HEK293 (cell line): ENCODE data around the gene THEM4.
A peak's percentile ranks its signal among the peaks of the same experiment; 100 is the strongest.

ENCODE experiments used
- GFI1B ChIP-seq: fragments of 450-650 bp; formaldehyde crosslinking; IDR thresholded peaks from 2 replicates; pipeline ENCODE4 v1.5.1; 2016; ENCODE audit warnings: missing biosample characterization, missing genetic modification characterization
- INSM2 ChIP-seq: fragments of 450-650 bp; formaldehyde crosslinking; IDR thresholded peaks from 2 replicates; pipeline ENCODE4 v1.5.1; 2016; ENCODE audit warnings: missing biosample characterization, missing genetic modification characterization
- OVOL3 ChIP-seq: fragments of 450-650 bp; formaldehyde crosslinking; IDR thresholded peaks from 2 replicates; pipeline ENCODE4 v1.5.1; 2016; ENCODE audit warnings: missing biosample characterization, missing genetic modification characterization
- PRDM1 ChIP-seq: fragments of 450-650 bp; formaldehyde crosslinking; IDR thresholded peaks from 2 replicates; pipeline ENCODE4; 2016; ENCODE audit warnings: missing biosample characterization, missing genetic modification characterization
- TSHZ1 ChIP-seq: fragments of 450-650 bp; formaldehyde crosslinking; IDR thresholded peaks from 2 replicates; pipeline ENCODE4 v1.5.1; 2016; ENCODE audit warnings: missing biosample characterization, missing genetic modification characterization, borderline replicate concordance
- WT1 ChIP-seq: fragments of 450-650 bp; formaldehyde crosslinking; IDR thresholded peaks from 2 replicates; pipeline ENCODE4 v1.5.1; 2016; ENCODE audit warnings: missing biosample characterization, missing genetic modification characterization
- ZBTB1 ChIP-seq: fragments of 450-650 bp; formaldehyde crosslinking; IDR thresholded peaks from 2 replicates; pipeline ENCODE4 v1.5.1; 2016; ENCODE audit warnings: missing biosample characterization, missing genetic modification characterization
- ZBTB26 ChIP-seq: fragments of 450-650 bp; formaldehyde crosslinking; optimal IDR thresholded peaks from 2 replicates; pipeline ENCODE3; 2016; ENCODE audit warnings: missing biosample characterization, mild to moderate bottlenecking, missing genetic modification characterization
- ZNF169 ChIP-seq: fragments of 450-650 bp; formaldehyde crosslinking; IDR thresholded peaks from 2 replicates; pipeline ENCODE4 v1.5.1; 2016; ENCODE audit warnings: missing biosample characterization, missing genetic modification characterization
- ZNF211 ChIP-seq: fragments of 450-650 bp; formaldehyde crosslinking; IDR thresholded peaks from 2 replicates; pipeline ENCODE4 v1.5.1; 2016; ENCODE audit warnings: low read depth, missing biosample characterization, missing genetic modification characterization
- ZNF645 ChIP-seq: fragments of 450-650 bp; formaldehyde crosslinking; IDR thresholded peaks from 2 replicates; pipeline ENCODE4; 2016; ENCODE audit warnings: missing biosample characterization, missing genetic modification characterization
- TF ChIP-seq, protein P1 (sequence below): fragments of 450-650 bp; formaldehyde crosslinking; IDR thresholded peaks from 2 replicates; pipeline ENCODE4 v1.5.1; 2016; ENCODE audit warnings: missing biosample characterization, missing genetic modification characterization
- TF ChIP-seq, protein P2 (sequence below): fragments of 450-650 bp; formaldehyde crosslinking; IDR thresholded peaks from 2 replicates; pipeline ENCODE4 v1.5.1; 2016; ENCODE audit warnings: missing biosample characterization, missing genetic modification characterization, borderline replicate concordance
- TF ChIP-seq, protein P3 (sequence below): fragments of 450-650 bp; formaldehyde crosslinking; IDR thresholded peaks from 2 replicates; pipeline ENCODE4 v1.5.1; 2016; ENCODE audit warnings: missing biosample characterization, missing genetic modification characterization
- TF ChIP-seq, protein P4 (sequence below): fragments of 450-650 bp; formaldehyde crosslinking; IDR thresholded peaks from 2 replicates; pipeline ENCODE4 v1.5.1; 2016; ENCODE audit warnings: missing biosample characterization, missing genetic modification characterization

Gene THEM4

DNA sequence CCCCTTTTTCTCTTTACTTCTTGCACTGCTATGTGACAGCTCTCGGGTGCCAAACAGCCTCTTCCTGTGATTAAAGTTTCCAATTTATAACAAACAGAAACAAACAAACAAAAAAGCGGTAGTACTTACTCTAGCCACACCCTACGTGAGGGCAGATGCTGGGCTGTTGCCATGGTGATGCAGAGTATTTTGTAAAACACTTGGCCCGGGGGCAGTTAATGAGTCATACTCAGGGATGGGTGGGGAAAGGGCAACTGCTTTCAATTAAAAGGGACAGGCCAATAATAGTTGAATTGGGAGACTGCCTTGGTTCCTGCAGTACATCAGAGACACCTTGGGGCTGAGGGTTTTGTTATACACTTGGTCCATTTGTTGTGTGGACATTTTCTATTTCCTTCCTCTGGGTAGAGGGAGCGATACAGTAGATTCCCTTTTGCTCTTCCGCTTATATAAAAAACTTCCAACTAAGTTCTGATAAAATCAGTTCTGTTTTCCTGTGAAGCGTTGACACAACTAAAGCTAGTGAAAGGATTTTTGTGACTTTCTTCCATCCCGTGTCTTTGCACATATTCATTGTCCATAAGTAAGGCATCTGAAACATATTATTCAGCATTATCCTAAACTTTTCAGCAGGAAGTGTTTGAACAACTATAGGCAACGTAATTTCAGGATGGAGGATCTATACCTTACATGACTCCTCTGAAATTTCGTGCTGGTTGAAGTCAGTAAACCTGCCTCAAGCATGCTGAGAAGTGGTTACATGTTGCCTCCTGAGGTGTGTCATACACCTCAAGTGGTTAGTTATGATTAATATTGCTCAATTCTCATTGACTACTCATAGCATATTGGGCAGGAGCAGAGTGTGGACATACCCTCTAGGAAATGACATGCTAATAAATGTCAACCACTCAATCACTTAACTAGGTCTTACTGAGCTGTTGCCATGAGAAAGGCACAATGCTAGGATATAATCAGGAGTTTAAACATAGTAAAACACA, 36.7 kb upstream of the THEM4 start (continued):
- TF ChIP-seq GFI1B (tag by site-specific recombination) (no peak), WT1 (tag by site-specific recombination) (peak; percentile 51), ZNF169 (tag by site-specific recombination) (no peak), ZBTB1 (tag by site-specific recombination) (no peak), ZNF211 (tag by site-specific recombination) (no peak), TSHZ1 (tag by site-specific recombination) (no peak), INSM2 (tag by site-specific recombination) (no peak), PRDM1 (tag by site-specific recombination) (peak; percentile 96), ZNF645 (tag by site-specific recombination) (no peak), OVOL3 (tag by site-specific recombination) (no peak), ZBTB26 (tag by site-specific recombination) (no peak)
- TF ChIP-seq, protein P1, sequence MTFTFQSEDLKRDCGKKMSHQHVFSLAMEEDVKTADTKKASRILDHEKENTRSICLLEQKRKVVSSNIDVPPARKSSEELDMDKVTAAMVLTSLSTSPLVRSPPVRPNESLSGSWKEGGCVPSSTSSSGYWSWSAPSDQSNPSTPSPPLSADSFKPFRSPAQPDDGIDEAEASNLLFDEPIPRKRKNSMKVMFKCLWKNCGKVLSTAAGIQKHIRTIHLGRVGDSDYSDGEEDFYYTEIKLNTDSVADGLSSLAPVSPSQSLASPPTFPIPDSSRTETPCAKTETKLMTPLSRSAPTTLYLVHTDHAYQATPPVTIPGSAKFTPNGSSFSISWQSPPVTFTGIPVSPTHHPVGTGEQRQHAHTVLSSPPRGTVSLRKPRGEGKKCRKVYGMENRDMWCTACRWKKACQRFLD (tag by site-specific recombination): no peak
- TF ChIP-seq, protein P2, sequence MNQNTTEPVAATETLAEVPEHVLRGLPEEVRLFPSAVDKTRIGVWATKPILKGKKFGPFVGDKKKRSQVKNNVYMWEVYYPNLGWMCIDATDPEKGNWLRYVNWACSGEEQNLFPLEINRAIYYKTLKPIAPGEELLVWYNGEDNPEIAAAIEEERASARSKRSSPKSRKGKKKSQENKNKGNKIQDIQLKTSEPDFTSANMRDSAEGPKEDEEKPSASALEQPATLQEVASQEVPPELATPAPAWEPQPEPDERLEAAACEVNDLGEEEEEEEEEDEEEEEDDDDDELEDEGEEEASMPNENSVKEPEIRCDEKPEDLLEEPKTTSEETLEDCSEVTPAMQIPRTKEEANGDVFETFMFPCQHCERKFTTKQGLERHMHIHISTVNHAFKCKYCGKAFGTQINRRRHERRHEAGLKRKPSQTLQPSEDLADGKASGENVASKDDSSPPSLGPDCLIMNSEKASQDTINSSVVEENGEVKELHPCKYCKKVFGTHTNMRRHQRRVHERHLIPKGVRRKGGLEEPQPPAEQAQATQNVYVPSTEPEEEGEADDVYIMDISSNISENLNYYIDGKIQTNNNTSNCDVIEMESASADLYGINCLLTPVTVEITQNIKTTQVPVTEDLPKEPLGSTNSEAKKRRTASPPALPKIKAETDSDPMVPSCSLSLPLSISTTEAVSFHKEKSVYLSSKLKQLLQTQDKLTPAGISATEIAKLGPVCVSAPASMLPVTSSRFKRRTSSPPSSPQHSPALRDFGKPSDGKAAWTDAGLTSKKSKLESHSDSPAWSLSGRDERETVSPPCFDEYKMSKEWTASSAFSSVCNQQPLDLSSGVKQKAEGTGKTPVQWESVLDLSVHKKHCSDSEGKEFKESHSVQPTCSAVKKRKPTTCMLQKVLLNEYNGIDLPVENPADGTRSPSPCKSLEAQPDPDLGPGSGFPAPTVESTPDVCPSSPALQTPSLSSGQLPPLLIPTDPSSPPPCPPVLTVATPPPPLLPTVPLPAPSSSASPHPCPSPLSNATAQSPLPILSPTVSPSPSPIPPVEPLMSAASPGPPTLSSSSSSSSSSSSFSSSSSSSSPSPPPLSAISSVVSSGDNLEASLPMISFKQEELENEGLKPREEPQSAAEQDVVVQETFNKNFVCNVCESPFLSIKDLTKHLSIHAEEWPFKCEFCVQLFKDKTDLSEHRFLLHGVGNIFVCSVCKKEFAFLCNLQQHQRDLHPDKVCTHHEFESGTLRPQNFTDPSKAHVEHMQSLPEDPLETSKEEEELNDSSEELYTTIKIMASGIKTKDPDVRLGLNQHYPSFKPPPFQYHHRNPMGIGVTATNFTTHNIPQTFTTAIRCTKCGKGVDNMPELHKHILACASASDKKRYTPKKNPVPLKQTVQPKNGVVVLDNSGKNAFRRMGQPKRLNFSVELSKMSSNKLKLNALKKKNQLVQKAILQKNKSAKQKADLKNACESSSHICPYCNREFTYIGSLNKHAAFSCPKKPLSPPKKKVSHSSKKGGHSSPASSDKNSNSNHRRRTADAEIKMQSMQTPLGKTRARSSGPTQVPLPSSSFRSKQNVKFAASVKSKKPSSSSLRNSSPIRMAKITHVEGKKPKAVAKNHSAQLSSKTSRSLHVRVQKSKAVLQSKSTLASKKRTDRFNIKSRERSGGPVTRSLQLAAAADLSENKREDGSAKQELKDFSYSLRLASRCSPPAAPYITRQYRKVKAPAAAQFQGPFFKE (tag by site-specific recombination): no peak
- TF ChIP-seq, protein P3, sequence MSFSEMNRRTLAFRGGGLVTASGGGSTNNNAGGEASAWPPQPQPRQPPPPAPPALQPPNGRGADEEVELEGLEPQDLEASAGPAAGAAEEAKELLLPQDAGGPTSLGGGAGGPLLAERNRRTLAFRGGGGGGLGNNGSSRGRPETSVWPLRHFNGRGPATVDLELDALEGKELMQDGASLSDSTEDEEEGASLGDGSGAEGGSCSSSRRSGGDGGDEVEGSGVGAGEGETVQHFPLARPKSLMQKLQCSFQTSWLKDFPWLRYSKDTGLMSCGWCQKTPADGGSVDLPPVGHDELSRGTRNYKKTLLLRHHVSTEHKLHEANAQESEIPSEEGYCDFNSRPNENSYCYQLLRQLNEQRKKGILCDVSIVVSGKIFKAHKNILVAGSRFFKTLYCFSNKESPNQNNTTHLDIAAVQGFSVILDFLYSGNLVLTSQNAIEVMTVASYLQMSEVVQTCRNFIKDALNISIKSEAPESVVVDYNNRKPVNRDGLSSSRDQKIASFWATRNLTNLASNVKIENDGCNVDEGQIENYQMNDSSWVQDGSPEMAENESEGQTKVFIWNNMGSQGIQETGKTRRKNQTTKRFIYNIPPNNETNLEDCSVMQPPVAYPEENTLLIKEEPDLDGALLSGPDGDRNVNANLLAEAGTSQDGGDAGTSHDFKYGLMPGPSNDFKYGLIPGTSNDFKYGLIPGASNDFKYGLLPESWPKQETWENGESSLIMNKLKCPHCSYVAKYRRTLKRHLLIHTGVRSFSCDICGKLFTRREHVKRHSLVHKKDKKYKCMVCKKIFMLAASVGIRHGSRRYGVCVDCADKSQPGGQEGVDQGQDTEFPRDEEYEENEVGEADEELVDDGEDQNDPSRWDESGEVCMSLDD (tag by site-specific recombination): no peak
- TF ChIP-seq, protein P4, sequence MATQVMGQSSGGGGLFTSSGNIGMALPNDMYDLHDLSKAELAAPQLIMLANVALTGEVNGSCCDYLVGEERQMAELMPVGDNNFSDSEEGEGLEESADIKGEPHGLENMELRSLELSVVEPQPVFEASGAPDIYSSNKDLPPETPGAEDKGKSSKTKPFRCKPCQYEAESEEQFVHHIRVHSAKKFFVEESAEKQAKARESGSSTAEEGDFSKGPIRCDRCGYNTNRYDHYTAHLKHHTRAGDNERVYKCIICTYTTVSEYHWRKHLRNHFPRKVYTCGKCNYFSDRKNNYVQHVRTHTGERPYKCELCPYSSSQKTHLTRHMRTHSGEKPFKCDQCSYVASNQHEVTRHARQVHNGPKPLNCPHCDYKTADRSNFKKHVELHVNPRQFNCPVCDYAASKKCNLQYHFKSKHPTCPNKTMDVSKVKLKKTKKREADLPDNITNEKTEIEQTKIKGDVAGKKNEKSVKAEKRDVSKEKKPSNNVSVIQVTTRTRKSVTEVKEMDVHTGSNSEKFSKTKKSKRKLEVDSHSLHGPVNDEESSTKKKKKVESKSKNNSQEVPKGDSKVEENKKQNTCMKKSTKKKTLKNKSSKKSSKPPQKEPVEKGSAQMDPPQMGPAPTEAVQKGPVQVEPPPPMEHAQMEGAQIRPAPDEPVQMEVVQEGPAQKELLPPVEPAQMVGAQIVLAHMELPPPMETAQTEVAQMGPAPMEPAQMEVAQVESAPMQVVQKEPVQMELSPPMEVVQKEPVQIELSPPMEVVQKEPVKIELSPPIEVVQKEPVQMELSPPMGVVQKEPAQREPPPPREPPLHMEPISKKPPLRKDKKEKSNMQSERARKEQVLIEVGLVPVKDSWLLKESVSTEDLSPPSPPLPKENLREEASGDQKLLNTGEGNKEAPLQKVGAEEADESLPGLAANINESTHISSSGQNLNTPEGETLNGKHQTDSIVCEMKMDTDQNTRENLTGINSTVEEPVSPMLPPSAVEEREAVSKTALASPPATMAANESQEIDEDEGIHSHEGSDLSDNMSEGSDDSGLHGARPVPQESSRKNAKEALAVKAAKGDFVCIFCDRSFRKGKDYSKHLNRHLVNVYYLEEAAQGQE (tag by site-specific recombination): no peak
